Colonic mucosa (tissue), 4 donors: Measurements from ENCODE around the gene CABLES2. TPM values are rescaled to one million over a fixed set of nuclear protein-coding genes. Genes with fewer than 3 reads are reported as not detected.

Experiments used
- DNase-seq: peaks from one replicate; pipeline ENCODE4 v3.0.0-alpha.2; 2020
- H3K27ac ChIP-seq: fragments of 200-600 bp; one replicate; pipeline ENCODE4 v1.8.0; 2021
- H3K27me3 ChIP-seq: fragments of 200-600 bp; one replicate; pipeline ENCODE4 v1.8.0; 2021
- H3K36me3 ChIP-seq: fragments of 200-600 bp; one replicate; pipeline ENCODE4 v1.8.0; 2021
- H3K4me1 ChIP-seq: fragments of 200-600 bp; one replicate; pipeline ENCODE4 v1.8.0; 2021; ENCODE audit warnings: mild to moderate bottlenecking
- H3K4me3 ChIP-seq: fragments of 200-600 bp; one replicate; pipeline ENCODE4 v1.8.0; 2021
- H3K9ac ChIP-seq, 2 donors: one replicate each; pipeline ENCODE4 v1.7.0; 2013; ENCODE audit warnings: control low read depth in 2 of 2, low read depth in 2 of 2, low read length in 2 of 2
- H3K9me3 ChIP-seq: fragments of 200-600 bp; one replicate; pipeline ENCODE4 v1.8.0; 2021
- CTCF ChIP-seq: fragments of 200-600 bp; IDR thresholded peaks from one replicate; pipeline ENCODE4 v1.8.0; 2022; ENCODE audit warnings: antibody characterized with exemption, mild to moderate bottlenecking
- intact Hi-C: fragments of 100-400 bp; cut with DNase I; formaldehyde crosslinking; loops from one replicate; pipeline ENCODE4 v1.14.1; 2022
- total RNA-seq, 2 donors: library from RNA; stranded (reverse); fragmentation: NEBNext Ultra II Directional in 1 of 2; extraction: Animal tissue kit (Norgen Biotek cat#: 25700) in 1 of 2; gene quantifications; one replicate each; pipeline ENCODE4 v1.2.1, GENCODE V29; 2021
- donor health status: healthy.
- donor health status: DM: no; HTN: no; CAD: no.
- donor health status: DM: no; HTN: no; CAD: no.

The CABLES2 gene
- total RNA-seq, 2 donors from 2014 or later = 7.8 to 10.5 TPM

GRCh38 chr20:62354031-62354808 lies 52.9 kb downstream of the CABLES2 start:
- Histone ChIP-seq H3K27ac (no peak overlapping the region), H3K9ac (no peak overlapping the region), H3K36me3 (no peaks in the 10 kb centered on the region), H3K9me3 (no peaks in the 10 kb centered on the region), H3K4me3 (no peak overlapping the region), H3K27me3 (no peaks in the 10 kb centered on the region), H3K4me1 (peaks cover 4% of the 10 kb centered on the region)
- no peak for DNase-seq
- intact Hi-C loops = no loop called here
- TF ChIP-seq CTCF = no peak

GRCh38 chr20:62353289-62354030 lies 53.6 kb downstream of the CABLES2 start:
- intact Hi-C loops = no loop called here
- Histone ChIP-seq H3K9me3 (no peaks in the 10 kb centered on the region), H3K4me1 (peaks cover 4% of the 10 kb centered on the region), H3K27me3 (no peaks in the 10 kb centered on the region), H3K27ac (no peak overlapping the region), H3K4me3 (no peak overlapping the region), H3K9ac (no peak overlapping the region), H3K36me3 (no peaks in the 10 kb centered on the region)
- no peak for TF ChIP-seq CTCF
- DNase-seq = no peak

GRCh38 chr20:62352402-62353288 lies 54.4 kb downstream of the CABLES2 start:
- Histone ChIP-seq H3K4me3 (no peak overlapping the region), H3K27me3 (no peaks in the 10 kb centered on the region), H3K9ac (no peak overlapping the region), H3K4me1 (peaks cover 4% of the 10 kb centered on the region), H3K27ac (no peak overlapping the region), H3K36me3 (no peaks in the 10 kb centered on the region), H3K9me3 (no peaks in the 10 kb centered on the region)
- no peak for TF ChIP-seq CTCF
- DNase-seq = no peak
- intact Hi-C loops = no loop called here

GRCh38 chr20:62351469-62352401 lies 55.4 kb downstream of the CABLES2 start:
- TF ChIP-seq CTCF = no peak
- no peak for DNase-seq
- no peaks in the 10 kb centered on the region for H3K27me3 ChIP-seq
- no peak overlapping the region for H3K27ac ChIP-seq
- H3K36me3 ChIP-seq = no peaks in the 10 kb centered on the region
- no peak overlapping the region for H3K4me3 ChIP-seq
- H3K9me3 ChIP-seq = no peaks in the 10 kb centered on the region
- intact Hi-C loops = no loop called here
- H3K9ac ChIP-seq = no peak overlapping the region
- H3K4me1 ChIP-seq = peaks cover 4% of the 10 kb centered on the region
